Measurements from ENCODE around the gene KIF13A. TPM values are rescaled to one million over a fixed set of nuclear protein-coding genes. Genes with fewer than 3 reads are reported as not detected.
"Not testable (repeated sequence)": the region's sequence is repeated elsewhere in the genome, so short reads cannot be mapped to it uniquely, and the experiment has no call there.

KIF13A gene
- total RNA-seq, 3 donors from 2014 or later: 40.0 to 60.4 (median 49.6) TPM

DNA sequence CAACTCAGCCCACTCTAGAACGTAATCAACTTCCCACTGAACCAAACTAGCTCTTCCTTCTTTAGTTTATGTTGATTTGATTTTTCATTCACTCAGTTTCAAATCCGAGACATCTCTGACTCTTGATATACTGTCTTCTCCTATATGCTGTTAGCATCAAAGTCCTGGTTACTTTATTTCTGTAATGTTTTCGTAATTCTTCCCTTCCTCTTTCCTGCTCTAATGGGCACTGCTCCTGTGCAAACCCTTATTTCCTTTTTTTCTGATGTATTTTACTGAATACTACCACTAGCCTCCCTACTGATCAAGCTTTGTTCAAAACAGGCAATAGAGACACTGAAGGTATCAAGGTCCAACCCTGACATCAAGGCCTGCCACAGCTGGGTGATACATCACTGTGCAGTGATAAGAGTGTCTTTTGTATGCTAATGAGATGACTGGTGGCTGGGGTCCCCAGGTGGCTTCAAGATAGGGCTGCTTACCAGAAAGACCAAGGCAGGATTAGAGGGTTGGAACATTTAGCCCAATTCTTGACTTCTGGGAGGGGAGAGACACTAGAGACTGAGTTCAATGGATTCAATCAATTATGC, 95.2 kb downstream of the KIF13A start:
- Histone ChIP-seq H3K27ac (no peak overlapping the region), H3K9me3 (peaks cover 8 to 18% of the 10 kb centered on the region in 2 donors), H3K36me3 (no peaks in the 10 kb centered on the region), H3K27me3 (no peaks in the 10 kb centered on the region), H3K4me1 (no peaks in the 10 kb centered on the region), H3K4me3 (no peak overlapping the region)
- no peak for TF ChIP-seq POLR2AphosphoS5 (IDR thresholded peaks at IDR 0.05)
- no peak for TF ChIP-seq POLR2A (IDR thresholded peaks at IDR 0.05)
- TF ChIP-seq CTCF (IDR thresholded peaks at IDR 0.05): no peak
- DNase-seq (ENCODE audit: low spot score in 2 of 2): no peak
- intact Hi-C loops (cut with DNase I; ENCODE audit: low total_unique reads): no loop called here

- no peaks in the 10 kb centered on the region for H3K36me3 ChIP-seq
- H3K27ac ChIP-seq: no peak overlapping the region
- H3K9me3 ChIP-seq: peaks cover 8 to 13% of the 10 kb centered on the region in 2 donors
- TF ChIP-seq POLR2AphosphoS5 (IDR thresholded peaks at IDR 0.05): no peak
- TF ChIP-seq POLR2A (IDR thresholded peaks at IDR 0.05): no peak
- no peak for TF ChIP-seq CTCF (IDR thresholded peaks at IDR 0.05)
- no peaks in the 10 kb centered on the region for H3K4me1 ChIP-seq
- no peaks in the 10 kb centered on the region for H3K27me3 ChIP-seq
- H3K4me3 ChIP-seq: no peak overlapping the region
- intact Hi-C loops (cut with DNase I; ENCODE audit: low total_unique reads): no loop called here
- DNase-seq (ENCODE audit: low spot score in 2 of 2): no peak
Measured at GRCh38 chr6:17890309-17890708, 97.1 kb downstream of the KIF13A start.

- H3K27ac ChIP-seq; H3K9me3 ChIP-seq; DNase-seq (ENCODE audit: low spot score in 2 of 2); H3K36me3 ChIP-seq; H3K4me1 ChIP-seq; H3K27me3 ChIP-seq; H3K4me3 ChIP-seq; intact Hi-C loops (cut with DNase I; ENCODE audit: low total_unique reads): not testable (repeated sequence)
Measured at GRCh38 chr6:17889777-17890176, 97.7 kb downstream of the KIF13A start.

DNA sequence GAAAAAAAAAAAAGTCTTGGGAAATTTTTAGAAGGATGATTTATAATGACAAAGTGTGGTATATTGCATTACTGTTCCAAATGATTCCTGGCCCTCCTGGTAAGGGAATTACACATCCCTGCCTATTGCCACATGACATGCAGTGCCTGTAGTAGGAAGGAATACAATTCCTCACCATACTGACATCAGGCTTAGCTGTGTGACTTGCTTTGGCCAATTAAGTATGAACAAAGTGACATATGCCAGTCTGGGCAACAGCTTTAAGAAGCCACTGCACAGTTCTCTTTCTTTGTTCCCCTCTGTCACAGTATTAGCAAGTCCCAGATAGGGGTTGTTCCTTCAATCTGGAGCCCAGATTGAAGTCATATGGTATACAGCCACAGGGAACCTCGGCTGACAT, 100.5 kb downstream of the KIF13A start:
- H3K4me1 ChIP-seq: no peaks in the 10 kb centered on the region
- no peaks in the 10 kb centered on the region for H3K36me3 ChIP-seq
- no peak overlapping the region for H3K27ac ChIP-seq
- intact Hi-C loops (cut with DNase I; ENCODE audit: low total_unique reads): no loop called here
- DNase-seq (ENCODE audit: low spot score in 2 of 2): no peak
- no peak for TF ChIP-seq POLR2A (IDR thresholded peaks at IDR 0.05)
- no peak for TF ChIP-seq POLR2AphosphoS5 (IDR thresholded peaks at IDR 0.05)
- H3K27me3 ChIP-seq: no peaks in the 10 kb centered on the region
- H3K9me3 ChIP-seq: no peaks in the 10 kb centered on the region
- H3K4me3 ChIP-seq: no peak overlapping the region

- DNase-seq (ENCODE audit: low spot score in 2 of 2): no peak
- Histone ChIP-seq H3K27me3 (no peaks in the 10 kb centered on the region), H3K27ac (no peak overlapping the region), H3K4me3 (no peak overlapping the region), H3K4me1 (no peaks in the 10 kb centered on the region), H3K36me3 (no peaks in the 10 kb centered on the region), H3K9me3 (no peaks in the 10 kb centered on the region)
- TF ChIP-seq POLR2AphosphoS5 (IDR thresholded peaks at IDR 0.05): no peak
- no peak for TF ChIP-seq POLR2A (IDR thresholded peaks at IDR 0.05)
- no peak for TF ChIP-seq CTCF (IDR thresholded peaks at IDR 0.05)
- intact Hi-C loops (cut with DNase I; ENCODE audit: low total_unique reads): no loop called here
Measured at GRCh38 chr6:17885889-17886576, 101.4 kb downstream of the KIF13A start.

All from breast epithelium (tissue), 4 donors.